Ascending aorta (tissue), 2 donors: ENCODE results near the gene CCDC142. TPM values are rescaled to one million over a fixed set of nuclear protein-coding genes. Genes with fewer than 3 reads are reported as not detected.

ENCODE experiments used
- DNase-seq, 2 donors: peaks; one replicate each; pipeline ENCODE4 v3.0.0-alpha.2; 2019; ENCODE audit warnings: low spot score in 2 of 2
- H3K27ac ChIP-seq, 2 donors: fragments of 200-600 bp; sonication (generic); one replicate each; pipeline ENCODE4 v1.5.1; 2016 to 2017; ENCODE audit warnings: mild to moderate bottlenecking in 1 of 2
- H3K27me3 ChIP-seq: fragments of 200-600 bp; sonication (generic); one replicate; pipeline ENCODE4 v1.5.1; 2017
- H3K36me3 ChIP-seq, 2 donors: fragments of 200-600 bp; sonication (generic); one replicate each; pipeline ENCODE4 v1.5.1; 2016
- H3K4me1 ChIP-seq, 2 donors: fragments of 200-600 bp; sonication (generic); one replicate each; pipeline ENCODE4 v1.5.1; 2016 to 2017; ENCODE audit warnings: mild to moderate bottlenecking in 1 of 2
- H3K4me3 ChIP-seq, 2 donors: fragments of 200-600 bp; sonication (generic); one replicate each; pipeline ENCODE4 v1.5.1; 2016 to 2017; ENCODE audit warnings: mild to moderate bottlenecking in 1 of 2
- H3K9me3 ChIP-seq, 2 donors: fragments of 200-600 bp; sonication (generic); one replicate each; pipeline ENCODE4 v1.5.1; 2016
- CTCF ChIP-seq, 3 experiments: fragments of 200-600 bp in 2 of 3; fragments of 450-650 bp in 1 of 3; sonication (generic) in 2 of 3; IDR thresholded peaks; one replicate each; pipeline ENCODE4 v1.5.1; 2016 to 2019; ENCODE audit warnings: antibody characterized with exemption in 3 of 3, mild to moderate bottlenecking in 1 of 3, moderate library complexity in 1 of 3
- intact Hi-C: fragments of 100-400 bp; cut with DNase I; formaldehyde crosslinking; loops from one replicate; pipeline ENCODE4 v1.15.1; 2023
- total RNA-seq: library from RNA; depleted of rRNA; stranded (reverse); fragments of >200 nt; gene quantifications from one replicate; pipeline ENCODE4 v1.1.0, GENCODE V29; 2016

Gene CCDC142
- total RNA-seq, 1 donor from 2014 or later, result 16.5 TPM

- H3K36me3 ChIP-seq, result no peaks in the 10 kb centered on the region
- DNase-seq, result no peak
- H3K4me3 ChIP-seq, result peak within 1 kb of the TSS; percentile 68
- no peak for TF ChIP-seq CTCF (IDR thresholded peaks at IDR 0.05)
- intact Hi-C loops, result no loop called here
- H3K27me3 ChIP-seq, result no peaks in the 10 kb centered on the region
- H3K9me3 ChIP-seq, result no peaks in the 10 kb centered on the region
- H3K4me1 ChIP-seq, result peaks cover 12 to 30% of the 10 kb centered on the region in 2 donors
- H3K27ac ChIP-seq, result peak within 1 kb of the TSS; percentile 77 to 86
These were observed 40.9 kb downstream of the CCDC142 start, which contains the start of gene RTKN for GRCh38 chr2:74441690-74442482. TSS of gene RTKN (minus strand) at chr2:74441937. CDS start at chr2:74441816, 121 bp downstream.

GRCh38 chr2:74441170-74441689 is 41.6 kb downstream of the CCDC142 start:
- no peaks in the 10 kb centered on the region for H3K27me3 ChIP-seq
- intact Hi-C loops, result no loop called here
- DNase-seq, result no peak
- H3K36me3 ChIP-seq, result no peaks in the 10 kb centered on the region
- H3K9me3 ChIP-seq, result no peaks in the 10 kb centered on the region
- H3K4me3 ChIP-seq, result peak overlapping the region; percentile 68
- no peak for TF ChIP-seq CTCF (IDR thresholded peaks at IDR 0.05)
- peaks cover 12 to 30% of the 10 kb centered on the region in 2 donors for H3K4me1 ChIP-seq
- peak overlapping the region; percentile 77 to 86 for H3K27ac ChIP-seq

DNA sequence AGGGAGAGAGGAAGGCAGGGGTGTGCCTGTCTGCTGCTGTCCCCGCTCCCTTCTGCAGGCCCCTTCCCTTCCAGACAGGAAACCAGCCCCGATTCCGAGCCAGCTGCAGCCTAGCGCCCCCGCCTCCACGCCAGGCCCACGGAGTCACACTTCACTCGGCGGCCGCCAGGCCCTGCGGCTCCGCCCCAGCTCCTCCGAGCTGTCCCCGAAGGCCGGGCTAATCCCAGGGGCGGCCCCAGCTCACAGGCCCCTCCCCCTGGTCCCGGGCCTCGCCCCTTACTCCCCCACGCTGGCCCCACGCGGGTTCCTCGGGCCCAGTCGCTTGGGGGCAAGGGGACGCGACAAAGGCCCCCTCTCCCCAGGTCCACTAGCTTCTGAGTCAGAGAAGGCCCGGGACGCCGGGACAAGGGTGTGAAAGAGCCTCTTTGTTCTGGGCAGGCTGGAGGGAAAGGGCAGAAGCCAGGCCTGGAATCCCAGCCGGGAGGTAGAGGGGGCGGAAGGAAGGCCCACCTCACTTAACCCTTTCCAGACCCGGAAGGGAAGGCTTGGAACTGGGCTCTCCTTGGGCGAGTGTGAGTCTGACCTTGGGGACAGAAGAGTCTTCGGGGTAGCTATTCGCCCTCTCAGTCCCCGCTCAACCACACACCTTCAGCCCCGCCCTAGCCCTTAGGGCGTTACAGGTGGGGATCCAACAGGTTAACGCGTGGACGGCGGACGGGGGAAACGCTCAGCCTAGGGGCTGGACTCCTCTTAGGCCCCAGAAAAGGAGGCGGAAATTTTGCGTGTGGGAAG is 42.2 kb downstream of the CCDC142 start:
- DNase-seq, result peak in 1 of 2 donors; percentile 89
- Histone ChIP-seq H3K27me3 (no peaks in the 10 kb centered on the region), H3K4me1 (peaks cover 12 to 30% of the 10 kb centered on the region in 2 donors), H3K36me3 (no peaks in the 10 kb centered on the region), H3K27ac (peak overlapping the region; percentile 77 to 86), H3K4me3 (peak overlapping the region; percentile 68), H3K9me3 (no peaks in the 10 kb centered on the region)
- intact Hi-C loops, result loop anchor here (1.0 kb wide), 1 partner anchor 19 kb away; the partner anchor contains the start of genes C2orf81 and WDR54
- TF ChIP-seq CTCF (IDR thresholded peaks at IDR 0.05), result peak; percentile 32 to 48 (median 38)

DNA sequence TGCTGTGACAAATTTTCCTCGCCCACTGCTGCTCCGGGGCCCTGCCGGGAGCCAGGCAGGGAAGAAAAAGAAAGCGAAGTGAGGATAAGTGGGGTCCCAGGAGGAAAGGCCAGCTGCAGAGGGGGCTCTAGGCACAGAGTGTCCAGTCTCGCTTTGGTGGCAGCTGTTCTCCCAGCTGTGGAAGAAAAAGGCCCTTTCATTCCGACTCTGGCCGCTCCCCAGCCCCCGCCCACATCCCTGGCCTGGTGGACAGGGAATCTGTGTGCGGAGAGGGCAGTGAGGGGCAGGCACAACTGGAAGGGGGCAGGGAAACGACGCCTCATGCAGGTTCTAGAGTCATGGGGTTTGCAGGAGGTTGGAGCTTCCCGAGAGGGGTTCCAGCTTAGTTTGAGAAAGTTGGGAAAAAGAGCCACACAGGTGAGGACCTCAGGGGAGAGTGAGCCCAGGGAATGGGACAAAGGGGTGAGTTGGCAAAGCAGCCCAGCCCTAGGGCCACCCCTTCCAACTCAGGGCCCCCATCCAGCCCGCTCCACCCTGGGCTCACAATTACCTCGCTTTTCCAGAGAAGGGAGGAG is 42.9 kb downstream of the CCDC142 start:
- peaks cover 12 to 30% of the 10 kb centered on the region in 2 donors for H3K4me1 ChIP-seq
- DNase-seq, result peak in 1 of 2 donors; percentile 72
- H3K36me3 ChIP-seq, result no peaks in the 10 kb centered on the region
- no peak for TF ChIP-seq CTCF (IDR thresholded peaks at IDR 0.05)
- intact Hi-C loops, result loop anchor here (1.0 kb wide), 1 partner anchor 19 kb away; the partner anchor contains the start of genes C2orf81 and WDR54
- peak overlapping the region; percentile 77 to 86 for H3K27ac ChIP-seq
- H3K4me3 ChIP-seq, result peak overlapping the region; percentile 68
- H3K27me3 ChIP-seq, result no peaks in the 10 kb centered on the region
- no peaks in the 10 kb centered on the region for H3K9me3 ChIP-seq

DNA sequence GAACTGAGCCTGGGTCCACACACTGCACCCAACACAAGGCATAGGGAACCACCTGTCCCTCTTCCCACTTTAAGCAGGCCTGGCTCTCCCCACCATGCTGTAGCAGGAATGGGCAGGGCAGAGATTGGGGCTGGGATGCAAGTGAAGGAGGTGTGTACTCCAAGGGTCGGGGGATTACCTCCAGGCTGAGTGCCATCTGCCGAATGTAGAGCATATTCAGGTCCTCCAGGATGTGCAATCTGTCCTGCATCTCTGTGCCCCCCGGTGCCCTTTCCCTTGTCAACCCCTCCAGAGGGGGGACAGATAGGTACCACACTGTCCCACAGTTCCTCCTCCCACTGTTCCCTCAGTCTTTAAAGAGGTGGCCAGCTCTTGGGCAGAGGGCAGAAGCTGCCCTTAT is 43.4 kb downstream of the CCDC142 start:
- Histone ChIP-seq H3K36me3 (no peaks in the 10 kb centered on the region), H3K27ac (peak overlapping the region; percentile 77 to 86), H3K9me3 (no peaks in the 10 kb centered on the region), H3K4me1 (peaks cover 12 to 30% of the 10 kb centered on the region in 2 donors), H3K4me3 (peak overlapping the region; percentile 68), H3K27me3 (no peaks in the 10 kb centered on the region)
- DNase-seq, result no peak
- no peak for TF ChIP-seq CTCF (IDR thresholded peaks at IDR 0.05)
- intact Hi-C loops, result no loop called here
